Skeletal muscle tissue (tissue), 2 donors: Measurements from ENCODE around the gene ARL6IP4. TPM values are rescaled to one million over a fixed set of nuclear protein-coding genes. Genes with fewer than 3 reads are reported as not detected.

Source experiments
- small RNA-seq: library from RNA; depleted of rRNA; stranded (forward); fragments of <200 nt; gene quantifications from one replicate; pipeline ENCODE3, GENCODE V24; 2014
- total RNA-seq: library from RNA; depleted of rRNA; stranded (reverse); fragments of >200 nt; gene quantifications from one replicate; pipeline ENCODE4 v1.2.3, GENCODE V29; 2014

The ARL6IP4 gene
- total RNA-seq, 1 donor from 2014 or later: 93.4 TPM

Small RNAs within 50 kb of the gene (small RNA-seq; reads per million reads assigned to genes)
- gene ARL6IP4 (not detected), gene MIR4304 (not detected)

Other genes starting within 250 kb of the ARL6IP4 start
- gene HCAR1, start 249.8 kb upstream of the ARL6IP4 start, total RNA-seq: 0.52 TPM
- 25.1 TPM for gene DENR, start 227.9 kb upstream of the ARL6IP4 start, total RNA-seq
- 2.6 TPM for gene CCDC62, start 206.1 kb upstream of the ARL6IP4 start, total RNA-seq
- 6.3 TPM for gene HIP1R, start 145.2 kb upstream of the ARL6IP4 start, total RNA-seq
- 11.5 TPM for gene VPS37B, start 84.6 kb upstream of the ARL6IP4 start, total RNA-seq
- 2.6 TPM for gene ABCB9, start 14.2 kb upstream of the ARL6IP4 start, total RNA-seq
- gene OGFOD2, start 5.4 kb upstream of the ARL6IP4 start, total RNA-seq: 4.2 TPM
- 3.1 TPM for gene PITPNM2, start 170.4 kb downstream of the ARL6IP4 start, total RNA-seq